Hindlimb muscle (tissue), 1 donor: ENCODE measurements around the gene NRCAM. TPM values are rescaled to one million over a fixed set of nuclear protein-coding genes. Genes with fewer than 3 reads are reported as not detected.

Experiments used
- DNase-seq: peaks from one replicate; pipeline ENCODE4 v3.0.0-alpha.2; 2013
- polyA plus RNA-seq: library from polyadenylated mRNA; unstranded; fragments of 120-200 nt; gene quantifications from one replicate; pipeline ENCODE4 v1.2.1, GENCODE V29; 2013; ENCODE audit not compliant: insufficient read length

The NRCAM gene
- polyA plus RNA-seq, 1 donor: 35.1 TPM

GRCh38 chr7:108196004-108196403 lies 260.2 kb downstream of the NRCAM start:
- no peak for DNase-seq

DNA sequence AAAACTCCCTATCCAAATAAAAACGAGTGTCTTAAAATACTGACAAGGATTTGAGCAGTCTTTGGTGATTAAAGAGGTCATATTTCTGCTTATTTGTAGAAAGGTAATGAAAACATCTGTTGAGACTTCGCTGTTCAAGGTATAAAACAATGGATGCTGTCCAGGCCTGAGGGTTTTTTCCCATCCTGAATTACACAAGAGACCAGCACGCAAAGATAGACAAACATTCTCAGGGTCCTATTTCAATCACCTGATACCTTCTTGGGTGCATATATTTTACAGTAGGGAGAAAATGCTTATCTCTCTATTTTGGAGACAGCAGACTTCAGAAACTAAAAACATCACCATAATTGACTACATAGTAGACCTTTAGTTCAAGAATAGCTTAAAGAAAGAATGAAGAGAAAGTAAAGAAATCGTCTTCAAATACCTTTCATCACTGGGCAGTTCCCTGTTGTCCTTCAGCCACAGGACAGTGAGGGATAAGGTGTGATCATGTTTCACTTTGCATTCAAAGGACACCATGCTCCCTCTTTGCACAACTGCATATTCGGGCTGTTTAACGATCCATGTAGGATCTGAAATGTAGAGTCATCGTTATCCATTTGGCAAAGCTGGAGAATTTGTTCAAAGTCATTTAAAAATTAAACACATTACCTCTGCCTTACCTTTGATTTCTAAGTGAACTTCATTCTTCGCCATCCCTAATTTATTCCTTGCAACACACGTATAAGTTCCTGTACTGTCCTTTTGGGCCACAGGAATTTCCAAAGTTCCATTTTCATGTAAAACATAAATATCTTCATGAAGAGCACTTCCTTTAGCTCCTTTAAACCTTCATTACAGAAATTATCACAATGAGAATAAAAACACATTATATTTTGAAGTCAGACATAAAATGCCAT lies 262.4 kb downstream of the NRCAM start:
- DNase-seq: no peak

GRCh38 chr7:108190891-108191290 lies 265.3 kb downstream of the NRCAM start:
- no peak for DNase-seq

- no peak for DNase-seq
These were observed 266.4 kb downstream of the NRCAM start for GRCh38 chr7:108189733-108190388.

- no peak for DNase-seq
These were observed 267.5 kb downstream of the NRCAM start for GRCh38 chr7:108188724-108189123.

GRCh38 chr7:108181073-108181985 lies 274.9 kb downstream of the NRCAM start:
- DNase-seq: peak; percentile 61

DNA sequence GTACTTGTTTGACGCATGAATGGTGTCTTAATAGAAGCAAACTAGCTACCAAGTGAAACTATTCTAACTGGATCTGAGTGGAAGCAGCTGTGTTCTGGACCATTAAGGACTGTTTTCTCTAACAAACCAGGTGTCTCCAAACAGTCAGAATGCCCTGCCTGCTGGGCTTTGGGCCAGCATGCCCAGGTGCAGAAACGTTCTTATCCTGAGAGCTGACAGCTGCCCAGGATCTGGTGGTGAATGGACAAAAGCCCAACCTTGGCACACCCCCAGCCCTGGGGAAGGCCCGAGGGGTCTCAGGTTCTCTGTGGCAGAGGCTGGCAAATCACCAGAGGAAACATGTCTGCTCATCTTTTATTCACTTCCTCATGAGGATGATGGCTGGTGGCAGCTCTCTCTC lies 277.8 kb downstream of the NRCAM start:
- peak; percentile 7 for DNase-seq

DNA sequence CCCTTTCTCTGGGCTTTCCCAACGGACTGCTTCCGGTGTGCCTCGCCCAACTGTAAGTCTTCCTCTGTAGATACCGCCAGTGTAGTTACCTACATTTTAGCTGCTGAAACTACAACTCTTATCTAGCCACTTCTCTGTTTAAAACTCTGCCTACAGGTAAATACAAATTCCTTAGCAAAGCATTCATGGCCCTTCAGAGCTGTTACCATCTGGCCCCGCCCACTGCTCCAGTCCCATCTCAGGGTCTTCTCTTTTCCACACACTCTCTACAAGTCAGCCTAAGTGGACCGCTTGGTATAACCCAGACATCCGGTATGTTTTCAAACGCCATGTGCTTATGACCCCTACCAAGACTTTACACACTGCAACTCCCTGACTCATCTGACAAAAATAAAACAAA lies 285.1 kb downstream of the NRCAM start:
- no peak for DNase-seq

DNA sequence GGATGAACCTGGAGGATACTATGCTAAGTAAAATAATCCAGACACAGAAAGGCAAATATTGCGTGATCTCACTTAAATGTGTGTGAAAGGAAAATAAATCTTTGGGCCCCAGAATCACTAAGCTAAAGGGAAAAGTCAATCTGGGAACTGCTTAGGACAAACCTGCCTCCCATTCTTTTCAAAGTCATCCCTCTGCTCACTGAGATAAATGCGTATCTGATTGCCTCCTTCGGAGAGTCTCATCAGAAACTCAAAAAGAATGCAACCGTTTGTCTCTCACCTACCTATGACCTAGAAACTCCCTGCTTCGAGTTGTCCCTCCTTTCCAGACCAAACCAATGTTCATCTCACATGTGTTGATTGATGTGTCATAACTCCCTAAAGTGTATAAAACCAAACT lies 286.0 kb downstream of the NRCAM start:
- DNase-seq: no peak

- DNase-seq: no peak
These were observed 288.8 kb downstream of the NRCAM start for GRCh38 chr7:108167460-108167859.

DNA sequence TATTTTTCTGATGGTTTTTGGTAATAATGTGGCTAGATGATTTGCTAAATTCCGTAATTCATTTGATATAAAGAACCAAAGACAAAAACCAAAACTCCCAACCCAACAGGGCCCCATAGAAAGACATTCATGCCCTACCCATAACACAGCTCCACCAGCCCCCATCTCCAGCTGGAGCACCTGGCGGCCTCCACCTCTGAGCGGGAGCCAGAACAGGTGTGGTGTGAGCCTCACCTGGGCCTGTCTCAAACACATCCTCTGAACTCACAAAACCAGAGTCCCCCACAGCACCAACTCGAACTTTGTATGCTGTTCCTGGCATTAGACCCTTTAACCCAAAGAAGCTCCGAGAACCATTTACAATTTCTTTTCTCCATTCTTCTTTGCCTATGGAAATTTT lies 289.5 kb downstream of the NRCAM start:
- no peak for DNase-seq

GRCh38 chr7:108165723-108166122 lies 290.5 kb downstream of the NRCAM start:
- no peak for DNase-seq

DNA sequence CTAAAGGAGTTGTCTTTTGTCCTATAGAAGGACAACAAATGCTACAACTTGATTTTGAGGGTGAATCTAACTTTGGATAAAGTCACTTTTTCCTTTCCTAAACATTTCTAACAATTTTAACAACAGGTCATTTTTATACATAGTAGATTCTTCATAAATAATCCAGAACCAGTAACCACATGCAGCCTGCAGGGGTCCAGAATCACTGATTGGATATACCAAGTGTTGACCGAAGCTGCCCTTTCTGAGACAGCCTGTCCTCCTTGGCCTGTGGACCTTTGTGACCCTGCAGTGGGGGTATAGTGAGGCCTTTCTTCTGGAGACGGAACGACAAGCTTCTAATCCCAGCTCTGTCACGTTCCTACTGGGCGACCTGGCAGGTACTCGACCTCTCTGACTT lies 291.3 kb downstream of the NRCAM start:
- no peak for DNase-seq

- no peak for DNase-seq
These were observed 291.9 kb downstream of the NRCAM start for GRCh38 chr7:108164342-108164741.

GRCh38 chr7:108158776-108159175 lies 297.5 kb downstream of the NRCAM start:
- DNase-seq: no peak

DNA sequence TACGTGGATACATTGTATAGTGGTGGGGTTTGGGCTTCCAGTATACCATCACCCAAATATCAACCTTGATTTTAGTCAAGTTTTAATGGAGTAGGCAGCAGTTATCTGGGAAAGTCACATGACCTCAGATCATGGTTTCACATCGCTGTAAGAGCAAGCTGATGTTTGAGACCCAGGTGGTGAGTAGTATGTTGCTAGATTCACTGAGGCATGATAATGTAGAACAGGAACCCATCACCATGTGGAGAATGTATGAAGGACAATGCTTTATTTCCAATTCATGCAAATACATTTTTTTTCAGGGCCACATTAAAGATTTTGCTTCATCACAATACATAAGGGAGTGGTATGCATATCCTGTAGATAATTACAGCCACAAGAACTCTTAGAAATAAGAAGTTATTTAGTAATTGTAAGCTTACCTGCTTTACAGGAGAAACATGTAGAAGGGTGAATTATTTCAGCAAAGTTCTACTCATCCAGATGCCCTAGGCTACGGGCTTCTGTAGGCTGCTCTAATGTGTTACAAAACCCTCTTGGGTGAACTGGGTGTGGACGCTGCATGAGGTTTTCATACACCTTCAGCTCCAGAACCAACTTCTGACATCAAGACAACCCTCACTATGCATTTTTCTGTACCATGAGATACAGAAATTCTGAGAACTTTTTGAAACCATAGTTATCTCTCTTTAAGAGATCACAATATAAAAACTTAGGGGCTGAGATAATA lies 298.5 kb downstream of the NRCAM start:
- DNase-seq: no peak

DNA sequence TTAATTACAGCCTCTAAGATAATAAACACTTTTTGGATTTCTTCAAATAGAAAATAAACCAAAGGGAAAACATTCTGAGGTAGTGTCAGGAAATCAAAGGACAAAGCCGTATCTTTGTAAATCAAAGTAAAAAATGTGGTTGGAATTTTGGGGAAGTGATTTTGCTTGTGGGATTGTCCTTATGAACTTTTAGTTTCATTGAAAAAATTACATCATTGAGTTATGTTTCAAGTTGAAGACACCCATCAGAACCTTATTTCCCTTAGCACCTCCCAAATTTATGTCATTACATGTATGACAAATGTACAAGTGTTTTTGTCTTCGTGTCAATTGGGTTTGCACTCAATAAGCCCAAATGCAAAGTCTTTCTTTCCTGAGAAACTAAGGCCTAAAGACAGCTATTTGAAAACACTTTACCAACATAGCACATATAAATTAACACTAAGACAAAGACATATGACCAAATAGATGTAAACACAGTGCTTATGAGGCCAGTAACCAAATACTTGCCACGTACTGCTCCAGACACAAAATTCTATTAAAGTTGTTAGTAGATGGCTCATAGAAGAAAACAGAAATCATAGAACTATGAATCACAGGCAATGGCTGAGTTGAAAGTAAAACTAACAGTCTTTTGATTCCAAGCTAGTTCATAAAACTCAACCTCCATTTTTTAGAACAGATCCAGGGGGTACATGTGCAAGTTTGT lies 299.2 kb downstream of the NRCAM start:
- DNase-seq: no peak

GRCh38 chr7:108152198-108152597 lies 304.0 kb downstream of the NRCAM start:
- no peak for DNase-seq

- DNase-seq: no peak
These were observed 306.3 kb downstream of the NRCAM start for GRCh38 chr7:108149908-108150307.

- no peak for DNase-seq
These were observed 307.1 kb downstream of the NRCAM start for GRCh38 chr7:108149119-108149518.

DNA sequence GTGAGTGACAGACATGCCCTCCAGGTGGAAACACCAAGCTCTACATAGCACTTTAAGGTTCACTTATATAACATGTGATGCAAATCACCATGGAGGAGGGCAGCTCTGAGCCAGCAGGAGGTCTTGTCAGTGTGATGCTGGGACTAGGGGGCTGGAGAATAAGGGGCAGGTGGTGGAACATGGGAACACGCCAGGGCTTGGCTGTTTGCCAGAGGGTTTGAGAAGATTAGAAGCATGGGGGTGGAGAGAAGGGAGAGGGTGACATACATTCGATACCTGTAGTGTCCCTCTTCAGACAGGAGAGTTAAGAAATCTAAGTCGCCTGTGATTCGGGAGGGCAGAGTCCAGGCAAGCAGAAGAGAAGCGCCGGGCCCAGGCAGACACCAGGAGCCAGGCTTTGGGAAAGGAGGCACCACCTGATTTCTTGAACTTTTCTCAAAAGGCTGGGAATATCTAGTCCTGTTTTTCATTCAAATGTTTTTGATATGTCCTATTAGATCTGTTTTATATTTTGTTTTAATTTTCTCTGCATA lies 309.1 kb downstream of the NRCAM start:
- DNase-seq: no peak
